HG03439 (cell line): ENCODE data around the gene MMP24OS.
A peak's percentile ranks its signal among the peaks of the same experiment; 100 is the strongest.
"Not testable (repeated sequence)": the region's sequence is repeated elsewhere in the genome, so short reads cannot be mapped to it uniquely, and the experiment has no call there.

Experiments
- ATAC-seq: cut with Tn5 transposase; IDR thresholded peaks from one replicate; pipeline ENCODE4 v1.9.1; 2021; ENCODE audit warnings: mild to moderate bottlenecking, moderate library complexity; ENCODE audit not compliant: unreplicated experiment

The MMP24OS gene

GRCh38 chr20:35252598-35252997, 25.3 kb downstream of the MMP24OS start:
- ATAC-seq: not testable (repeated sequence)

- ATAC-seq: peak; percentile 64
Measured at GRCh38 chr20:35252037-35252461, 25.9 kb downstream of the MMP24OS start.

GRCh38 chr20:35251613-35251940, 26.3 kb downstream of the MMP24OS start:
- no peak for ATAC-seq

GRCh38 chr20:35248641-35249475, 29.1 kb downstream of the MMP24OS start:
- no peak for ATAC-seq

GRCh38 chr20:35246723-35247122, 31.2 kb downstream of the MMP24OS start:
- ATAC-seq: no peak

GRCh38 chr20:35243986-35244385, 33.9 kb downstream of the MMP24OS start:
- no peak for ATAC-seq

- ATAC-seq: no peak
Measured at GRCh38 chr20:35243317-35243716, 34.6 kb downstream of the MMP24OS start.

GRCh38 chr20:35240811-35241293, 37.1 kb downstream of the MMP24OS start:
- no peak for ATAC-seq

GRCh38 chr20:35240083-35240810, 37.7 kb downstream of the MMP24OS start:
- ATAC-seq: no peak

GRCh38 chr20:35238735-35239134, 39.2 kb downstream of the MMP24OS start:
- ATAC-seq: no peak

- no peak for ATAC-seq
Measured at GRCh38 chr20:35238170-35238569, 39.8 kb downstream of the MMP24OS start.

- ATAC-seq: no peak
Measured at GRCh38 chr20:35237486-35237885, 40.4 kb downstream of the MMP24OS start.

- no peak for ATAC-seq
Measured at GRCh38 chr20:35235881-35236280, 42.0 kb downstream of the MMP24OS start.

GRCh38 chr20:35232575-35232974, 45.3 kb downstream of the MMP24OS start:
- ATAC-seq: no peak

- no peak for ATAC-seq
Measured at GRCh38 chr20:35226884-35227681, 50.8 kb downstream of the MMP24OS start.
